H1 (cell line): ENCODE results near the gene SIMC1.
"Not testable (repeated sequence)": the region's sequence is repeated elsewhere in the genome, so short reads cannot be mapped to it uniquely, and the experiment has no call there.

Experiments used
- BRCA1 ChIP-seq: IDR thresholded peaks from 2 replicates; pipeline ENCODE4 v1.6.1; 2012; ENCODE audit warnings: low read depth, low read length, improper control_type of control experiment
- CTCF ChIP-seq, 3 experiments: IDR thresholded peaks; 1 replicate in 2 of 3; 2 replicates in 1 of 3; pipeline versions ENCODE4 v1.5.1 to v1.6.1; 2011; ENCODE audit warnings: low read length in 3 of 3, mild to moderate bottlenecking in 3 of 3, inconsistent platforms in 2 of 3, low read depth in 1 of 3, moderate library complexity in 1 of 3; ENCODE audit not compliant: insufficient read depth in 1 of 3; ENCODE audit errors: control extremely low read depth in 1 of 3
- EP300 ChIP-seq, 2 experiments: IDR thresholded peaks; 1 replicate in 1 of 2; 2 replicates in 1 of 2; pipeline ENCODE4 v1.6.1; 2011 to 2012; ENCODE audit warnings: low read depth in 2 of 2, low read length in 2 of 2, mild to moderate bottlenecking in 2 of 2, borderline replicate concordance in 1 of 2, inconsistent platforms in 1 of 2, moderate library complexity in 1 of 2
- NANOG ChIP-seq: IDR thresholded peaks from 2 replicates; pipeline ENCODE4 v1.6.1; 2011; ENCODE audit warnings: low read length, low read depth, mild to moderate bottlenecking, inconsistent platforms; ENCODE audit not compliant: insufficient read depth, poor library complexity, severe bottlenecking
- POLR2AphosphoS5 ChIP-seq: IDR thresholded peaks from 2 replicates; pipeline ENCODE4 v1.6.1; 2011; ENCODE audit warnings: low read depth, low read length

DNA sequence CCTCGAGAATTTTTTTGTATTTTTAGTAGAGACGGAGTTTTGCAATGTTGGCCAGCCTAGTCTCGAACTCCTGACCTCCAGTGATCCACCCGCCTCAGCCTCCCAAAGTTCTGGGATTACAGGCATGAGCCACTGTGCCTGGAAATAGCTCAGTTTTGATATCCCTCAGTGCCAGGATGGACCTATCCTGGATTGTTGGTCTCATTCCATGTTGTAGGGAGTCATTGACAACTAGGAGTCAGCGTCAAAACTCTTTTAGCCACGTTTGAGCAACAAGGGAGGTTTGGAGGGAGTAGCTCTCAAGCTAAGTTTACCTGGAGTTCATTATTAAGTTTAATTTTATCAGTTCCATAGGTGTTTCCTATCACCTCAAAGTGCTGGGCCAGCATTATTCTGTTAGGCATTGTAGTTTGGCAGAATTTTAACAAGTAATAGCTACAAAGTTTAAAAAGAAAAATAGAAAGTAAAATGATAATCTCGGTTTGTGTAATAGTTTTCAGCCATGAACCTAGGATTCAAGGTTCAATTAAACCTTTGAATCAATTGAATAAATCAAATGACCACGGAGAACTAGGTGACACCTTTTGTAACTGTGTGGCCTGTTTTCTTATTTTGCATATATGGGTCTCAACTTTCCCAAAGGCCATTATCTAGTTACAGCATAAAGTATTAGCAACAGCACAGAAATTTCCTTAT, 15.3 kb downstream of the SIMC1 start:
- TF ChIP-seq EP300 (IDR thresholded peaks at IDR 0.05; ENCODE audit: borderline replicate concordance in 1 of 2, low read depth in 2 of 2, low read length in 2 of 2); NANOG; POLR2AphosphoS5; CTCF (IDR thresholded peaks at IDR 0.05; ENCODE audit: control extremely low read depth in 1 of 3, insufficient read depth in 1 of 3, low read depth in 1 of 3, low read length in 3 of 3); BRCA1: not testable (repeated sequence)
